C1 segment of cervical spinal cord (tissue), 14 donors: ENCODE results near the gene ARL15.
"Not testable (repeated sequence)": the region's sequence is repeated elsewhere in the genome, so short reads cannot be mapped to it uniquely, and the experiment has no call there.

Source experiments
- DNase-seq, 14 donors: peaks; one replicate each; lab custom pipeline; 2025; lab: John Stamatoyannopoulos, UW

ARL15 gene

DNA sequence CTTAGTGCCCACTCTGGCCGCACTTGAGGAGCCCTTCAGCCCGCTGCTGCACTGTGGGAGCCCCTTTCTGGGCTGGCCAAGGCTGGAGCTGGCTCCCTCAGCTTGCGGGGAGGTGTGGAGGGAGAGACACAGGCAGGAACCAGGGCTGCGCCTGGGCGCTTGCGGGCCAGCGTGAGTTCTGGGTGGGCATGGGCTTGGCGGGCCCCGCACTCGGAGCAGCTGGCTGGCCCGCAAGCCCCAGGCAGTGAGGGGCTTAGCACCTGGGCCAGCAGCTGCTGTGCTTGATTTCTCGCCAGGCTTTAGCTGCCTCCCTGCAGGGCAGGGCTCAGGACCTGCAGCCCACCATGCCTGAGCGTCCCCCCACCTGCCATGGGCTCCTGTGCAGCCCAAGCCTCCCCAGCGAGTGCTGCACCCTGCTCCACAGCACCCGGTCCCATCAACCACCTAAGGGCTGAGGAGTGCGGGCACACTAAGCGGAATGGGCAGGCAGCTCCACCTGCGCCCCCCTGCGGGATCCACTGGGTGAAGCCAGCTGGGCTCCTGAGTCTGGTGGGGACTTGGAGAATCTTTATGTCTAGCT lies 473.4 kb downstream of the ARL15 start:
- DNase-seq, result not testable (repeated sequence)

GRCh38 chr5:53834500-53834899 lies 475.9 kb downstream of the ARL15 start:
- no peak for DNase-seq
